CD14-positive monocyte (primary cell): ENCODE data around the gene C1orf105. TPM values are rescaled to one million over a fixed set of nuclear protein-coding genes. Genes with fewer than 3 reads are reported as not detected.

Experiments used
- DNase-seq, 3 donors: peaks; one replicate each; pipeline ENCODE4 v3.0.0-alpha.2; 2011 to 2022
- H2AFZ ChIP-seq: 2 replicates; pipeline ENCODE4 v1.6.0; 2012; ENCODE audit warnings: mild to moderate bottlenecking, low read depth, low read length, inconsistent platforms; ENCODE audit not compliant: insufficient read depth, poor library complexity, severe bottlenecking
- H3K27ac ChIP-seq, 2 donors: 1 replicate in 1 of 2; 2 replicates in 1 of 2; pipeline ENCODE4 v1.5.1; 2012 to 2013; ENCODE audit warnings: low read length in 2 of 2, control low read depth in 1 of 2, inconsistent platforms in 1 of 2, low read depth in 1 of 2, mild to moderate bottlenecking in 1 of 2
- H3K27me3 ChIP-seq, 2 donors: one replicate each; pipeline versions ENCODE4 v1.6.0 to v1.6.1; 2011 to 2013; ENCODE audit warnings: low read length in 2 of 2; ENCODE audit not compliant: control insufficient read depth in 2 of 2, insufficient read depth in 2 of 2
- H3K36me3 ChIP-seq, 2 donors: replicated peaks in 1 of 2; 1 replicate in 1 of 2; 2 replicates in 1 of 2; pipeline versions ENCODE4 v1.5.1 to v1.6.1; 2012 to 2013; ENCODE audit warnings: low read length in 2 of 2, control low read depth in 1 of 2, inconsistent platforms in 1 of 2, mild to moderate bottlenecking in 1 of 2; ENCODE audit not compliant: insufficient read depth in 2 of 2, control insufficient read depth in 1 of 2
- H3K4me1 ChIP-seq, 2 donors: 1 replicate in 1 of 2; 2 replicates in 1 of 2; pipeline versions ENCODE4 v1.5.1 to v1.6.1; 2012 to 2013; ENCODE audit warnings: low read length in 2 of 2, control low read depth in 1 of 2, inconsistent platforms in 1 of 2, mild to moderate bottlenecking in 1 of 2, moderate library complexity in 1 of 2; ENCODE audit not compliant: insufficient read depth in 2 of 2, control insufficient read depth in 1 of 2
- H3K4me2 ChIP-seq: replicated peaks from 2 replicates; pipeline ENCODE3; 2012; ENCODE audit warnings: low read length, moderate library complexity, mild to moderate bottlenecking; ENCODE audit not compliant: poor library complexity, severe bottlenecking; ENCODE audit errors: extremely low read depth
- H3K4me3 ChIP-seq, 3 experiments: fragments of 200-600 bp in 1 of 3; sonication (generic) in 1 of 3; replicated peaks in 1 of 3; 1 replicate in 2 of 3; 2 replicates in 1 of 3; pipeline ENCODE4 v1.5.1; 2011 to 2013; ENCODE audit warnings: low read length in 3 of 3, mild to moderate bottlenecking in 3 of 3, control low read depth in 2 of 3, low read depth in 2 of 3, inconsistent platforms in 1 of 3, moderate library complexity in 1 of 3
- H3K79me2 ChIP-seq: 2 replicates; pipeline ENCODE4 v1.6.0; 2012; ENCODE audit warnings: mild to moderate bottlenecking, control low read depth, inconsistent platforms, low read length, moderate library complexity; ENCODE audit not compliant: insufficient read depth
- H3K9ac ChIP-seq: 2 replicates; pipeline ENCODE4 v1.6.0; 2017; ENCODE audit warnings: low read length, mild to moderate bottlenecking; ENCODE audit not compliant: insufficient read depth, poor library complexity, severe bottlenecking
- H3K9me3 ChIP-seq, 2 donors: replicated peaks in 1 of 2; 1 replicate in 1 of 2; 2 replicates in 1 of 2; pipeline versions ENCODE4 v1.5.1 to v1.6.1; 2012 to 2013; ENCODE audit warnings: low read length in 2 of 2, control low read depth in 1 of 2; ENCODE audit not compliant: control insufficient read depth in 1 of 2, insufficient read depth in 1 of 2
- H4K20me1 ChIP-seq: 2 replicates; pipeline ENCODE4 v1.6.0; 2012; ENCODE audit warnings: mild to moderate bottlenecking, low read length, control low read depth, moderate library complexity; ENCODE audit not compliant: insufficient read depth
- H3K27ac Mint-ChIP-seq, 7 donors: one replicate each; pipeline ENCODE4 v1.8.0; 2020; ENCODE audit warnings: mild to moderate bottlenecking in 7 of 7, mixed read lengths in 7 of 7, moderate library complexity in 6 of 7, inconsistent platforms in 2 of 7
- H3K27me3 Mint-ChIP-seq, 3 donors: one replicate each; pipeline ENCODE4 v1.8.0; 2021 to 2022; ENCODE audit warnings: low read depth in 3 of 3, mild to moderate bottlenecking in 3 of 3, mixed read lengths in 3 of 3, moderate library complexity in 3 of 3, inconsistent platforms in 1 of 3
- H3K36me3 Mint-ChIP-seq, 2 donors: one replicate each; pipeline ENCODE4 v1.8.0; 2020; ENCODE audit warnings: mixed read lengths in 2 of 2, inconsistent platforms in 1 of 2, mild to moderate bottlenecking in 1 of 2
- H3K4me1 Mint-ChIP-seq: one replicate; pipeline ENCODE4 v1.8.0; 2020; ENCODE audit warnings: mild to moderate bottlenecking, mixed read lengths
- H3K4me3 Mint-ChIP-seq, 2 donors: one replicate each; pipeline ENCODE4 v1.8.0; 2020; ENCODE audit warnings: mild to moderate bottlenecking in 2 of 2, mixed read lengths in 2 of 2, moderate library complexity in 1 of 2
- H3K9me3 Mint-ChIP-seq, 7 donors: one replicate each; pipeline ENCODE4 v1.8.0; 2020 to 2022; ENCODE audit warnings: mixed read lengths in 7 of 7, mild to moderate bottlenecking in 6 of 7, moderate library complexity in 6 of 7, inconsistent platforms in 2 of 7
- WGBS: methylation state at CpG from one replicate; pipeline ENCODE4 v1.1.5; 2013; ENCODE audit warnings: missing lambda C conversion rate; ENCODE audit not compliant: insufficient coverage; 5-methylcytosine and 5-hydroxymethylcytosine counted together
- intact Hi-C, 2 donors: fragments of 100-400 bp; cut with micrococcal nuclease; formaldehyde crosslinking; loops; one replicate each; pipeline versions ENCODE4 v1.15.0 to v1.15.1; 2023
- polyA plus RNA-seq, 3 donors: library from polyadenylated mRNA; depleted of rRNA in 1 of 3; unstranded in 2 of 3; stranded (reverse) in 1 of 3; fragments of 300-500 nt in 2 of 3; fragments of >200 nt in 1 of 3; fragmentation: Illumina TruSeq in 2 of 3; gene quantifications; 1 replicate in 2 of 3; 2 replicates in 1 of 3; pipeline ENCODE4 v1.2.3, GENCODE V29; 2012 to 2021
- TF ChIP-seq, protein P1 (sequence below): fragments of 200-600 bp; IDR thresholded peaks from one replicate; pipeline ENCODE4 v1.8.0; 2022; ENCODE audit warnings: antibody characterized with exemption, mild to moderate bottlenecking

C1orf105 gene
- polyA plus RNA-seq, 3 donors: not detected

DNA sequence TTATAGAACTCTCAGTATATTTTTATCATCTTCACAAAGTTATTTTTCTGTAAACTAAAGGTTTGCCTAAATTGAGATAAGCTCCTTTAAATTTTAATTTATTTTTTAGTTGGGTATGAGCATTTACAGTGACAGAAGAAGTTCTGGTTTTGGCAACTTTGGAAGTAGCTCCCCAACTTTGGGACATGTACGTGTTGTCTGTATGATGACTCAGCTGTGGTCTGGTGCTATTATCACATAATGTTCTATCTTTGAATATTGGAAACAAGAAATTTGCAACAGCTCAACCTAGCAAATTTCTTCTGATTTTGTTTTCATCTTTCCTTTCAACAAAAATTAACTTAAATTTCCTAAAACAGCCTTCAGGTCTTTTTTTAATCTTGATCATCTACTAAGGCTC, 46.6 kb upstream of the C1orf105 start:
- intact Hi-C loops: no loop called here
- peaks cover 0 to 3% (median 0%) of the 10 kb centered on the region in 7 donors for H3K9me3 Mint-ChIP-seq
- Histone ChIP-seq H3K4me2 (no peak overlapping the region), H3K9ac (no peak overlapping the region), H3K9me3 (no peaks in the 10 kb centered on the region), H3K27ac (no peak overlapping the region), H3K79me2 (no peaks in the 10 kb centered on the region), H2AFZ (no peak overlapping the region), H4K20me1 (no peaks in the 10 kb centered on the region), H3K36me3 (no peaks in the 10 kb centered on the region), H3K27me3 (no peaks in the 10 kb centered on the region), H3K4me3 (no peak overlapping the region), H3K4me1 (no peaks in the 10 kb centered on the region)
- no CpG with 5 or more reads among the region's 1 CpG for WGBS
- DNase-seq: no peak
- no peak overlapping the region for H3K4me3 Mint-ChIP-seq
- TF ChIP-seq, protein P1, sequence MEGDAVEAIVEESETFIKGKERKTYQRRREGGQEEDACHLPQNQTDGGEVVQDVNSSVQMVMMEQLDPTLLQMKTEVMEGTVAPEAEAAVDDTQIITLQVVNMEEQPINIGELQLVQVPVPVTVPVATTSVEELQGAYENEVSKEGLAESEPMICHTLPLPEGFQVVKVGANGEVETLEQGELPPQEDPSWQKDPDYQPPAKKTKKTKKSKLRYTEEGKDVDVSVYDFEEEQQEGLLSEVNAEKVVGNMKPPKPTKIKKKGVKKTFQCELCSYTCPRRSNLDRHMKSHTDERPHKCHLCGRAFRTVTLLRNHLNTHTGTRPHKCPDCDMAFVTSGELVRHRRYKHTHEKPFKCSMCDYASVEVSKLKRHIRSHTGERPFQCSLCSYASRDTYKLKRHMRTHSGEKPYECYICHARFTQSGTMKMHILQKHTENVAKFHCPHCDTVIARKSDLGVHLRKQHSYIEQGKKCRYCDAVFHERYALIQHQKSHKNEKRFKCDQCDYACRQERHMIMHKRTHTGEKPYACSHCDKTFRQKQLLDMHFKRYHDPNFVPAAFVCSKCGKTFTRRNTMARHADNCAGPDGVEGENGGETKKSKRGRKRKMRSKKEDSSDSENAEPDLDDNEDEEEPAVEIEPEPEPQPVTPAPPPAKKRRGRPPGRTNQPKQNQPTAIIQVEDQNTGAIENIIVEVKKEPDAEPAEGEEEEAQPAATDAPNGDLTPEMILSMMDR: no peak
- no peak overlapping the region for H3K27ac Mint-ChIP-seq
- no peaks in the 10 kb centered on the region for H3K27me3 Mint-ChIP-seq
- peaks cover 4% of the 10 kb centered on the region for H3K4me1 Mint-ChIP-seq
- H3K36me3 Mint-ChIP-seq: no peaks in the 10 kb centered on the region

DNA sequence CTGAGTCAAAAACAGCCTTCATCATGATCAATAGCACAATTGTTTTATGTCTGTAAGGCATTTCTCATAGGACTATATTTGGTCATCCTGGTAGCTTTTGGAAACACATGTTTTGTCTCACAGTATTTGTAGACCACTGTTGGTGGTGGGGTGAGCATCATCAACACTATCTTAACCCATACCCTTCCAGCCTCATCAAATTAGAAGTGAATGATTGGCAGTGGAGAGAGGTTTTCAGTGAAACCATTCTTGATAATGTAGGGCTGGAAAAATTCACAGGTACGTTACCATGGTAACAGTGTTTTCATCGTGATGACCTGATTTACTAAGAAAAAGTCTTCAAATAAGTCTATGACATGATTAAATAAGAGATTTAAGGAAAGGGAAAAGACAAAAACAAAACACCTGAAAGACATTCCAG, 45.3 kb upstream of the C1orf105 start:
- no CpG with 5 or more reads among the region's 2 CpGs for WGBS
- intact Hi-C loops: no loop called here
- no peak overlapping the region for H3K4me3 Mint-ChIP-seq

More for the DNA sequence above, 45.3 kb upstream of the C1orf105 start:
- no peaks in the 10 kb centered on the region for H3K36me3 ChIP-seq
- TF ChIP-seq, protein P1: no peak
- no peak overlapping the region for H3K9ac ChIP-seq
- Mint-ChIP-seq H3K4me1 (peaks cover 4% of the 10 kb centered on the region), H3K27ac (no peak overlapping the region), H3K36me3 (no peaks in the 10 kb centered on the region), H3K27me3 (no peaks in the 10 kb centered on the region), H3K9me3 (peaks cover 0 to 3% (median 0%) of the 10 kb centered on the region in 7 donors)
- H3K79me2 ChIP-seq: no peaks in the 10 kb centered on the region
- H3K27me3 ChIP-seq: no peaks in the 10 kb centered on the region
- H3K27ac ChIP-seq: no peak overlapping the region
- H3K4me1 ChIP-seq: no peaks in the 10 kb centered on the region
- no peak overlapping the region for H3K4me3 ChIP-seq
- no peak for DNase-seq
- H4K20me1 ChIP-seq: no peaks in the 10 kb centered on the region
- H3K9me3 ChIP-seq: no peaks in the 10 kb centered on the region
- no peak overlapping the region for H3K4me2 ChIP-seq
- no peak overlapping the region for H2AFZ ChIP-seq
